ENCODE measurements around the gene ARMC10. TPM values are rescaled to one million over a fixed set of nuclear protein-coding genes. Genes with fewer than 3 reads are reported as not detected.
"Not testable (repeated sequence)": the region's sequence is repeated elsewhere in the genome, so short reads cannot be mapped to it uniquely, and the experiment has no call there.

Gene ARMC10
- total RNA-seq, 4 donors from 2014 or later: 28.7 to 44.0 (median 33.9) TPM

DNA sequence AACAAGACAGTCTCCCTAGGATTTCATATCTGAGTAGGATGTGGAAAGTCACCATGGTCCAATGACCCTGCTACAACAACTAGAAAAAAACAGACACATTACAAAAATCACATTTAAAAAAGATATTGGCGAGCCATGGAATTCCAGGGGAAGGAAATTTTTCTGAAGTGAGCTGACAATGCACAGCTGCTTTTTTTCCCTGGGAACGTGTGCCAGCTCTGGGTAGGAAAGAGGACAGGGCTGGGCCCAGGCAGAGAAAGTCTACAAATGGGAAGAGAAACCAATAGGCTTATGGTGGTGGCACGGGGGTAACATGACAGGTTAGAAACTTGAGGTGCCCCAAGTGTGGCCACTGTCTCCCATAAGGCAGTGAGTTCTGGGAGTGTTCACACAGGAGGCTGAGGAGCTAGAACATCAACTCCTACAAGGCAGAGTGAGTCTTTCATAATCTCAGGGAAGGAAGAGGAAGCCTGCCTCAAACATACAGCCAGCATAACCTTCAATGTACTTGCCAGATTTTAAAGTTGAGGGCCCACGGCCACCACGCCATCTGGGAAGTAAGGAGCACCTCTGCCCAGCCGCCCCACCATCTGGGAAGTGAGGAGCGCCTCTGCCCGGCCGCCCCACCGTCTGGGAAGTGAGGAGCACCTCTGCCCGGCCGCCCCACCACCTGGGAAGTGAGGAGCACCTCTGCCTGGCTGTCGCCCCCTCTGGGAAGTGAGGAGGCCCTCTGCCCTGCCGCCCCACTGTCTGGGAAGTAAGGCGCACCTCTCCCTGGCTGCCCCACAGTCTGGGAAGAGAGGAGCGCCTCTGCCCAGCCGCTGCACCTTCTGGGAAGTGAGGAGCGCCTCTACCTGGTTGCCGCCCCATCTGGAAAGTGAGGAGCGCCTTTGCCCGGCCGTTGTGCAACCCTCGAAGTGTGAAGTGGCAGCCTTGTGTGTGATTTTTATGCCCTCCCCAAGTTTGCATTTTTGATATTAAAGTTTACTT lies 6.2 kb upstream of the ARMC10 start:
- DNase-seq (ENCODE audit: low spot score) (no peak), ATAC-seq (ENCODE audit: low FRiP score) (no peak)
- TF ChIP-seq, protein P1, sequence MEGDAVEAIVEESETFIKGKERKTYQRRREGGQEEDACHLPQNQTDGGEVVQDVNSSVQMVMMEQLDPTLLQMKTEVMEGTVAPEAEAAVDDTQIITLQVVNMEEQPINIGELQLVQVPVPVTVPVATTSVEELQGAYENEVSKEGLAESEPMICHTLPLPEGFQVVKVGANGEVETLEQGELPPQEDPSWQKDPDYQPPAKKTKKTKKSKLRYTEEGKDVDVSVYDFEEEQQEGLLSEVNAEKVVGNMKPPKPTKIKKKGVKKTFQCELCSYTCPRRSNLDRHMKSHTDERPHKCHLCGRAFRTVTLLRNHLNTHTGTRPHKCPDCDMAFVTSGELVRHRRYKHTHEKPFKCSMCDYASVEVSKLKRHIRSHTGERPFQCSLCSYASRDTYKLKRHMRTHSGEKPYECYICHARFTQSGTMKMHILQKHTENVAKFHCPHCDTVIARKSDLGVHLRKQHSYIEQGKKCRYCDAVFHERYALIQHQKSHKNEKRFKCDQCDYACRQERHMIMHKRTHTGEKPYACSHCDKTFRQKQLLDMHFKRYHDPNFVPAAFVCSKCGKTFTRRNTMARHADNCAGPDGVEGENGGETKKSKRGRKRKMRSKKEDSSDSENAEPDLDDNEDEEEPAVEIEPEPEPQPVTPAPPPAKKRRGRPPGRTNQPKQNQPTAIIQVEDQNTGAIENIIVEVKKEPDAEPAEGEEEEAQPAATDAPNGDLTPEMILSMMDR (IDR thresholded peaks at IDR 0.05): no peak

- no peak for ATAC-seq (ENCODE audit: low FRiP score)
- TF ChIP-seq, protein P1 (IDR thresholded peaks at IDR 0.05): no peak
- DNase-seq (ENCODE audit: low spot score): no peak
Observed at GRCh38 chr7:103071000-103071399, 3.9 kb upstream of the ARMC10 start.

DNA sequence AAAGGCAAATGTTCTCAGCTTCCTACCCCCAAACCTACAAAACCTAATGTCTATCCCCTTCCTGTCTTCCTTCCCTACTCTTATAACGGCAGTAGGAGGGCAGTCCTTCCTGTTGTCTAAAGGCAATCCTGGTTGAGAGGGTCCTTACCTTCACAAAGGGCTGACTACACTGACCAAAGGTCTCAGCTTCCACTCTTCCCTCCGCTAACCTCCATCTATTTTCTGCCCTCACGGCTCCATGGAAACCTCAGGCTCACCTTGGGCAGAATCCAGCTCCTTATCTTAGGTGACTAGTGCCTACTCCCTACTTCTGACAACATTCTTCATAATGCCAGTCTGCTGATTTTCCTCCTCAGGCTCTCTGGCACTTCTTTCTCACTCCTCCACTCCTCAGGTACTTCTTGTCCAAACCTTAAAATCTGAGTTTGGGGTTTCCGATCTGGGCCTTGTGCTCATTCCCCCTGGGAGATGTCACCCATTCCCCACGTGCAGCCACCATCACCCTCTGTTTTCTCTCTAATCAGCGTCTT lies 886 bp upstream of the ARMC10 start:
- DNase-seq (ENCODE audit: low spot score) (no peak), ATAC-seq (ENCODE audit: low FRiP score) (peak; percentile 37)
- TF ChIP-seq, protein P1 (IDR thresholded peaks at IDR 0.05): no peak

- DNase-seq (ENCODE audit: low spot score): peak; percentile 61
- TF ChIP-seq, protein P1 (IDR thresholded peaks at IDR 0.05): no peak
- peak; percentile 77 for ATAC-seq (ENCODE audit: low FRiP score)
Observed at GRCh38 chr7:103075337-103075918, 488 bp downstream of the ARMC10 start.

DNA sequence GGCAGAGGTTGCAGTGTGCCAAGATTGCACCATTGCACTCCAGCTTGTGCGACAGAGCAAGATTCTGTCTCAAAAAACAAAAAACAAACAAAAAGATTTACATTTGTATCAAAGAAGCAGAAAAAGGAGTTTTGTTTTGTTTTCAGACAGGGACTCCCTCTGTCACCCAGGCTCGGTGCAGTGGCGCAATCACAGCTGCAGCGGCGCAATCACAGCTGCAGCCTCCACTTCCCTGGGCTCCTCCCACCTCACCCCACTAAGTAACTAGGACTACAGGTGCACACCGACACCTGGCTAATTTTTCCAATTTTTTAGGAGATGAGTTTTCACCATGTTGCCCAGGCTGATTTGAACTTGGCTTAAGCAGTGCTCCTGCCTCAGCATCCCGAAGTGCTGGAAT lies 1.8 kb downstream of the ARMC10 start:
- ATAC-seq (ENCODE audit: low FRiP score) (no peak), DNase-seq (ENCODE audit: low spot score) (no peak)
- TF ChIP-seq, protein P1 (IDR thresholded peaks at IDR 0.05): no peak

DNA sequence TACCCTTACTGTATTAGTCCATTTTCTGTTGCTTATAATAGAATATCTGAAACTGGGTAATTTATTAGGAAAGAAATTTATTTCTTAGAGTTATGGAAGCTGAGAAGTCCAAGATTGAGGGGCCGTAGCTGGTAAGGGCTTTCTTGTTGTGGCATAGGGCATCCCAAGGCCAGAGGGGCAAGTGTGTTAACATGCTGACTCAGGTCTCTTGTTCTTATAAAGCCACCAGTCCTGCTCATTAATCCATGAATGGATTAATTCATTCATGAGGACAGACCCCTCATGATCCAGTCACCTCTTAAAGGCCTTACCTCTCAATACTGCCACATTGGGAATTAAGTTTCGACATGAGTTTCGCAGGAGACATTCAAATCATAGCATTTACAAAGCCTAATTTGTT lies 2.4 kb downstream of the ARMC10 start:
- DNase-seq (ENCODE audit: low spot score) (no peak), ATAC-seq (ENCODE audit: low FRiP score) (no peak)
- TF ChIP-seq, protein P1 (IDR thresholded peaks at IDR 0.05): no peak

DNA sequence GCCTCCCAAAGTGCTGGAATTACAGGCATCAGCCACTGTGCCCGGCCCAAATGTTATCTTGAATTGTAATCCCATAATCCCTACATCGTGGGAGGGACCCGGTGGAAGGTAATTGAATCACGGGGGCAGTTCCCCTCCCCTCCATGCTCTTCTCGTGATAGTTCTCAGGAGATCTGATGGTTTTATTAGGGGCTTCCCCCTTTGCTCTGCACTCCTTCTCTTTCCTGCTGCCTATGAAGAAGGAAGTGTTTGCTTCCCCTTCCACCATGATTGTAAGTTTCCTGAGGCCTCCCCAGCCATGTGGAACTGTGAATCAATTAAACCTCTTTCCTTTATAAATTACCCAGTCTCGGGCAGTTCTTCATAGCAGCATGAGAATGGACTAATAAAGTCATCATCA lies 3.3 kb downstream of the ARMC10 start:
- not testable (repeated sequence) for ATAC-seq (ENCODE audit: low FRiP score); DNase-seq (ENCODE audit: low spot score)
